Fibroblast of lung (primary cell): Measurements from ENCODE around the gene SETBP1.

Source experiments
- EZH2 ChIP-seq: IDR thresholded peaks from 2 replicates; pipeline ENCODE4 v1.5.1; 2012; ENCODE audit warnings: low read length, control low read depth, mild to moderate bottlenecking; ENCODE audit errors: missing control alignments
- TF ChIP-seq, protein P1 (sequence below), 2 donors: IDR thresholded peaks in 1 of 2; conservative IDR thresholded peaks in 1 of 2; 1 replicate in 1 of 2; 2 replicates in 1 of 2; pipeline ENCODE4 v1.5.1; 2011 to 2012; ENCODE audit warnings: low read length in 2 of 2, control low read depth in 1 of 2, inconsistent platforms in 1 of 2, low read depth in 1 of 2, mild to moderate bottlenecking in 1 of 2

DNA sequence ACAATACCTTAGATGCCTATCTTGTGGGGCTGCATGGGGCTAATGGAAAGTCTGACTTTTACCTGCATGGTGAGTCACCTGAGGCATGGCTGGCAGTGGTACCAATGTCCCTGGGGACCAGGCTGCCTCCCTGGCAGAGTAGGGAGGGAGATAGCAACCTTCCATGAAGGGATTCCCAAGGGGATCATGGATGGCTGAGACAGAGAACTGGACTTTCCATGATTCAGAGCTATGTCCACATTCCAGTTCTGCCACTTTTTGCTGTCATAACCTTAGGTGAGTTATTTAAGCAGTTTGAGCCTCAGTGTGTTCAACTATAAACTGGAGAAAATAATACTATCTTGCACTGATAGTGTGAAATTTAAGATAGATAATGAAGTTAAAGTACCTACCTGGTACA is 178.6 kb downstream of the SETBP1 start:
- TF ChIP-seq, protein P1, sequence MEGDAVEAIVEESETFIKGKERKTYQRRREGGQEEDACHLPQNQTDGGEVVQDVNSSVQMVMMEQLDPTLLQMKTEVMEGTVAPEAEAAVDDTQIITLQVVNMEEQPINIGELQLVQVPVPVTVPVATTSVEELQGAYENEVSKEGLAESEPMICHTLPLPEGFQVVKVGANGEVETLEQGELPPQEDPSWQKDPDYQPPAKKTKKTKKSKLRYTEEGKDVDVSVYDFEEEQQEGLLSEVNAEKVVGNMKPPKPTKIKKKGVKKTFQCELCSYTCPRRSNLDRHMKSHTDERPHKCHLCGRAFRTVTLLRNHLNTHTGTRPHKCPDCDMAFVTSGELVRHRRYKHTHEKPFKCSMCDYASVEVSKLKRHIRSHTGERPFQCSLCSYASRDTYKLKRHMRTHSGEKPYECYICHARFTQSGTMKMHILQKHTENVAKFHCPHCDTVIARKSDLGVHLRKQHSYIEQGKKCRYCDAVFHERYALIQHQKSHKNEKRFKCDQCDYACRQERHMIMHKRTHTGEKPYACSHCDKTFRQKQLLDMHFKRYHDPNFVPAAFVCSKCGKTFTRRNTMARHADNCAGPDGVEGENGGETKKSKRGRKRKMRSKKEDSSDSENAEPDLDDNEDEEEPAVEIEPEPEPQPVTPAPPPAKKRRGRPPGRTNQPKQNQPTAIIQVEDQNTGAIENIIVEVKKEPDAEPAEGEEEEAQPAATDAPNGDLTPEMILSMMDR (conservative IDR thresholded peaks at IDR 0.05 in 1 of 2, IDR thresholded peaks at IDR 0.05 in 1 of 2; ENCODE audit: low read depth in 1 of 2, low read length in 2 of 2), result no peak
- TF ChIP-seq EZH2, result no peak
